ENCODE results near the gene CNTNAP2.

DNA sequence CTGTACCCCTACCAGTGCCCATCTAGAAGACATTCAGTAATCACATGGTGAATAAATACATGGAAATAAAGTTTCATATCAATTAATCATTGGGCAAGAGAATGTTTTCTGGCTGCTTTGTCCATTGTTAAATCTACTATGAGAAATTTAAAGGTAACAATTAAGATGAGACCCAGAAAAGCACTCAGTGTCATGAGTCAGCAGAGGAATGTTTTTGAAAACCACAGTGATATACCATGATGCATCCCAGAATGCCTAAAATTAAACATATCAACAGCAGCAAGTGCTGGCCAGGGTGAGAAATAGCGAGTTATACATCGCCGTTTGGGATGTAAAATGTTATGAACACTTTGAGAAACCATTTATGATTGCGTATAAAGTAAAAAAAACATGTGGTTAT is 1648.7 kb downstream of the CNTNAP2 start:
- TF ChIP-seq, protein P1, sequence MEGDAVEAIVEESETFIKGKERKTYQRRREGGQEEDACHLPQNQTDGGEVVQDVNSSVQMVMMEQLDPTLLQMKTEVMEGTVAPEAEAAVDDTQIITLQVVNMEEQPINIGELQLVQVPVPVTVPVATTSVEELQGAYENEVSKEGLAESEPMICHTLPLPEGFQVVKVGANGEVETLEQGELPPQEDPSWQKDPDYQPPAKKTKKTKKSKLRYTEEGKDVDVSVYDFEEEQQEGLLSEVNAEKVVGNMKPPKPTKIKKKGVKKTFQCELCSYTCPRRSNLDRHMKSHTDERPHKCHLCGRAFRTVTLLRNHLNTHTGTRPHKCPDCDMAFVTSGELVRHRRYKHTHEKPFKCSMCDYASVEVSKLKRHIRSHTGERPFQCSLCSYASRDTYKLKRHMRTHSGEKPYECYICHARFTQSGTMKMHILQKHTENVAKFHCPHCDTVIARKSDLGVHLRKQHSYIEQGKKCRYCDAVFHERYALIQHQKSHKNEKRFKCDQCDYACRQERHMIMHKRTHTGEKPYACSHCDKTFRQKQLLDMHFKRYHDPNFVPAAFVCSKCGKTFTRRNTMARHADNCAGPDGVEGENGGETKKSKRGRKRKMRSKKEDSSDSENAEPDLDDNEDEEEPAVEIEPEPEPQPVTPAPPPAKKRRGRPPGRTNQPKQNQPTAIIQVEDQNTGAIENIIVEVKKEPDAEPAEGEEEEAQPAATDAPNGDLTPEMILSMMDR (IDR thresholded peaks at IDR 0.05), result no peak
- TF ChIP-seq POLR2A (IDR thresholded peaks at IDR 0.05), result no peak

All from testis (tissue), 2 donors.